ENCODE data around the gene DSCAML1. TPM values are rescaled to one million over a fixed set of nuclear protein-coding genes. Genes with fewer than 3 reads are reported as not detected.

Gene DSCAML1
- total RNA-seq, 1 experiment from 2014 or later = 0.15 TPM

DNA sequence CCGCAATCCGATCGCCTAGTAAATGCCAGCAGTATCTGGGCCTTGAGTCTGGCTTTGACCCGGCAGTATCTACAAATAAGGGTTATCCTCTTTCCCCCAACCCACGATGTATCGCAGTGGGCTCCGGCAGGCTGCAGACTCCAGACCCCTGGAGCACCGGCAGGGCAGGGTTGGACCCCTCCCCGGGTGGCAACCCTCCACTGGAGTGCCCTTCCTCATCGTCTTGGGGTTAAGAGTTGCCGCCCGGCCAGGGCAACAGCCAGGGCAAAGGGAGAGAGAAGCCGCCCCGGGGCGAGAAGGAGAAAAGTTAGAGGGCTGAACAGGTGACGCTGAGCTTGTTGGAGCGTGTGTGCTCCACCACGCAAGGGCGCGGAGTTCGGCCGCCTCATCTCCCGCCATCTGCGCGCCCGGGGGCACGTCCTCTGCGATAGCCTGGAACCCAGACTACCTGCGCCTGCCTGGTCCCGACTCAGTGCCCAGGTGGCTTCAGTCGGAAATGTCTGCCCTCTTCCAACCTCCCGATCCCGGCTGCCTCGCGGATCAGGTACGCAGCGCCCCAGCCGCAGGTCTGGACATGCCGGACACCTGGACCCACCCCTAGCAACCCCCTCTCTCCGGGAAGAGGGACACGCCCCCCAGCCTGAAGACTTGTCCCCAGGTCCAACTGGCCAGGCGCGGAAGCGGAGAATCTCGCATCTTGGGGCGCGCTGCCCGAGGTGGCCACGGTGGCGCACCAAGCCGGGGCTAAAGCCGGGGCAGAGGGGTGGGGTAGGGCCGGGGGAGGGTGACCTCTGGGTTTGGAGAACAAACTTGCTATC is 1.2 kb downstream of the DSCAML1 start:
- Histone ChIP-seq H2BK15ac (ENCODE audit: low read depth, low read length) (no peak overlapping the region), H3K23ac (ENCODE audit: insufficient read length, low read depth, low read length) (no peak overlapping the region), H3K18ac (ENCODE audit: insufficient read length, low read depth, low read length) (no peak overlapping the region), H3K56ac (ENCODE audit: insufficient read length, low read depth, low read length) (no peak overlapping the region), H4K91ac (ENCODE audit: insufficient read length, low read depth, low read length) (no peak overlapping the region), H3T11ph (ENCODE audit: low read length) (no peak overlapping the region), H3K14ac (ENCODE audit: insufficient read depth, low read length) (no peak overlapping the region; the same call in 1 of the 2 replicates), H3K27ac (ENCODE audit: insufficient read length, low read depth, low read length) (no peak overlapping the region), H2BK120ac (ENCODE audit: low read depth, low read length, poor library complexity, severe bottlenecking) (no peak overlapping the region), H2AFZ (ENCODE audit: low read length) (no peak overlapping the region), H3K79me2 (ENCODE audit: insufficient read depth, low read length) (no peaks in the 10 kb centered on the region), H4K20me1 (ENCODE audit: control insufficient read depth, insufficient read depth, insufficient read length) (peaks cover 2% of the 10 kb centered on the region), H3K4ac (ENCODE audit: low read depth, low read length) (no peak overlapping the region), H2BK20ac (ENCODE audit: low read depth, low read length, poor library complexity, severe bottlenecking) (no peak overlapping the region), H2BK12ac (ENCODE audit: insufficient read length, low read depth, low read length) (no peak overlapping the region), H3K79me1 (ENCODE audit: insufficient read depth, low read depth, low read length, poor library complexity, severe bottlenecking) (no peaks in the 10 kb centered on the region), H3K23me2 (ENCODE audit: insufficient read length, low read depth, low read length, poor library complexity, severe bottlenecking) (peaks cover 21% of the 10 kb centered on the region), H4K5ac (ENCODE audit: insufficient read length, low read depth, low read length) (no peak overlapping the region), H3K9ac (ENCODE audit: extremely low read depth, insufficient read length, low read length) (no peak overlapping the region), H2AK5ac (ENCODE audit: insufficient read length, low read length) (no peak overlapping the region), H4K8ac (replicated peaks; ENCODE audit: insufficient read length, low read depth, low read length) (no peak overlapping the region), H3K4me1 (ENCODE audit: insufficient read depth, low read length) (no peaks in the 10 kb centered on the region), H3K9me3 (ENCODE audit: control insufficient read depth, low read depth, low read length) (no peaks in the 10 kb centered on the region), H2BK5ac (ENCODE audit: insufficient read length, low read length) (no peak overlapping the region), H3K27me3 (ENCODE audit: insufficient read depth, low read length) (peaks cover 30% of the 10 kb centered on the region), H3K4me2 (ENCODE audit: insufficient read depth, insufficient read length, low read length) (peak overlapping the region; percentile 80)
- Mint-ChIP-seq H3K4me1 (peaks cover 12 to 27% of the 10 kb centered on the region in 2 experiments), H3K9me3 (no peaks in the 10 kb centered on the region), H3K36me3 (ENCODE audit: insufficient read depth in 1 of 3, low read depth in 3 of 3) (no peaks in the 10 kb centered on the region), H3K27me3 (ENCODE audit: low read depth) (peaks cover 90% of the 10 kb centered on the region), H3K4me3 (peak overlapping the region; percentile 61 to 82), H3K27ac (no peak overlapping the region; a peak in 1 of 7 replicates)
- TF ChIP-seq, protein P1, sequence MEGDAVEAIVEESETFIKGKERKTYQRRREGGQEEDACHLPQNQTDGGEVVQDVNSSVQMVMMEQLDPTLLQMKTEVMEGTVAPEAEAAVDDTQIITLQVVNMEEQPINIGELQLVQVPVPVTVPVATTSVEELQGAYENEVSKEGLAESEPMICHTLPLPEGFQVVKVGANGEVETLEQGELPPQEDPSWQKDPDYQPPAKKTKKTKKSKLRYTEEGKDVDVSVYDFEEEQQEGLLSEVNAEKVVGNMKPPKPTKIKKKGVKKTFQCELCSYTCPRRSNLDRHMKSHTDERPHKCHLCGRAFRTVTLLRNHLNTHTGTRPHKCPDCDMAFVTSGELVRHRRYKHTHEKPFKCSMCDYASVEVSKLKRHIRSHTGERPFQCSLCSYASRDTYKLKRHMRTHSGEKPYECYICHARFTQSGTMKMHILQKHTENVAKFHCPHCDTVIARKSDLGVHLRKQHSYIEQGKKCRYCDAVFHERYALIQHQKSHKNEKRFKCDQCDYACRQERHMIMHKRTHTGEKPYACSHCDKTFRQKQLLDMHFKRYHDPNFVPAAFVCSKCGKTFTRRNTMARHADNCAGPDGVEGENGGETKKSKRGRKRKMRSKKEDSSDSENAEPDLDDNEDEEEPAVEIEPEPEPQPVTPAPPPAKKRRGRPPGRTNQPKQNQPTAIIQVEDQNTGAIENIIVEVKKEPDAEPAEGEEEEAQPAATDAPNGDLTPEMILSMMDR (conservative IDR thresholded peaks at IDR 0.05) = no peak
- DNase-seq = peak; percentile 61
- no CpG with 5 or more reads among the region's 53 CpGs for whole genome bisulfite sequencing (ENCODE audit: extremely low coverage, insufficient read length, low lambda C conversion rate)

Measured in H9 (cell line).